Keratinocyte (primary cell): ENCODE results near the gene BPGM. TPM values are rescaled to one million over a fixed set of nuclear protein-coding genes. Genes with fewer than 3 reads are reported as not detected.

Source experiments
- DNase-seq: peaks from one replicate; pipeline ENCODE4 v3.0.0-alpha.2; 2011; ENCODE audit warnings: low read depth, missing footprints, low spot score
- FAIRE-seq: peaks from 2 replicates; lab custom pipeline; 2011; peaks lifted over from hg19 to GRCh38; lab: Jason Lieb, UNC
- H2AFZ ChIP-seq: 2 replicates; pipeline ENCODE4 v1.6.0; 2012; ENCODE audit warnings: low read length, control low read depth, inconsistent platforms; ENCODE audit not compliant: control insufficient read depth
- H3K27ac ChIP-seq: 2 replicates; pipeline ENCODE4 v1.5.1; 2011; ENCODE audit warnings: low read length; ENCODE audit not compliant: control insufficient read depth, insufficient read depth
- H3K27me3 ChIP-seq: 3 replicates; pipeline ENCODE4 v1.6.0; 2011; ENCODE audit warnings: low read length; ENCODE audit not compliant: control insufficient read depth, insufficient read depth; ENCODE audit errors: extremely low read depth
- H3K36me3 ChIP-seq, 2 experiments: 2 replicates in 1 of 2; 3 replicates in 1 of 2; pipeline ENCODE4 v1.5.1; 2011; ENCODE audit warnings: low read length in 2 of 2, mild to moderate bottlenecking in 1 of 2; ENCODE audit not compliant: control insufficient read depth in 2 of 2, insufficient read depth in 2 of 2; ENCODE audit errors: extremely low read depth in 1 of 2
- H3K4me1 ChIP-seq: 3 replicates; pipeline ENCODE4 v1.5.1; 2011; ENCODE audit warnings: low read length; ENCODE audit not compliant: control insufficient read depth, insufficient read depth; ENCODE audit errors: extremely low read depth
- H3K4me2 ChIP-seq: 3 replicates; pipeline ENCODE4 v1.6.0; 2011; ENCODE audit warnings: low read depth, low read length; ENCODE audit not compliant: control insufficient read depth, insufficient read depth; ENCODE audit errors: extremely low read depth
- H3K4me3 ChIP-seq, 3 experiments: fragments of 200-600 bp in 1 of 3; sonication (generic) in 1 of 3; 2 replicates in 2 of 3; 3 replicates in 1 of 3; pipeline ENCODE4 v1.5.1; 2011 to 2016; ENCODE audit warnings: low read length in 3 of 3, mild to moderate bottlenecking in 3 of 3, control low read depth in 2 of 3, inconsistent platforms in 1 of 3, low read depth in 1 of 3, mixed read lengths in 1 of 3, mixed run types in 1 of 3, moderate library complexity in 1 of 3; ENCODE audit not compliant: control insufficient read depth in 2 of 3, insufficient read depth in 2 of 3; ENCODE audit errors: extremely low read depth in 1 of 3
- H3K79me2 ChIP-seq: 2 replicates; pipeline ENCODE4 v1.6.0; 2012; ENCODE audit warnings: low read length; ENCODE audit not compliant: control insufficient read depth, insufficient read depth
- H3K9ac ChIP-seq: 3 replicates; pipeline ENCODE4 v1.6.0; 2011; ENCODE audit warnings: low read length; ENCODE audit not compliant: control insufficient read depth, insufficient read depth; ENCODE audit errors: extremely low read depth
- H3K9me1 ChIP-seq: 3 replicates; pipeline ENCODE4 v1.6.0; 2011; ENCODE audit warnings: low read length; ENCODE audit not compliant: control insufficient read depth, insufficient read depth; ENCODE audit errors: extremely low read depth
- H3K9me3 ChIP-seq: 2 replicates; pipeline ENCODE4 v1.5.1; 2012; ENCODE audit warnings: low read depth, low read length; ENCODE audit not compliant: control insufficient read depth
- H4K20me1 ChIP-seq: 3 replicates; pipeline ENCODE4 v1.6.0; 2011; ENCODE audit warnings: low read length; ENCODE audit not compliant: control insufficient read depth, insufficient read depth; ENCODE audit errors: extremely low read depth
- CTCF ChIP-seq, 3 experiments: IDR thresholded peaks in 1 of 3; conservative IDR thresholded peaks in 1 of 3; optimal IDR thresholded peaks in 1 of 3; 2 replicates in 2 of 3; 3 replicates in 1 of 3; pipeline versions ENCODE3 to v1.5.1; 2011; ENCODE audit warnings: low read length in 3 of 3, mild to moderate bottlenecking in 3 of 3, moderate library complexity in 2 of 3, control low read depth in 1 of 3, inconsistent platforms in 1 of 3; ENCODE audit not compliant: insufficient read depth in 2 of 3; ENCODE audit errors: extremely low read depth in 1 of 3
- EZH2 ChIP-seq: IDR thresholded peaks from one replicate; pipeline ENCODE4 v1.6.1; 2012; ENCODE audit warnings: inconsistent platforms, mild to moderate bottlenecking, low read length, moderate library complexity
- dilution Hi-C: fragments of 300-500 bp; cut with MboI; formaldehyde crosslinking; loops from one replicate; pipeline ENCODE4 v1.7.0; 2020; ENCODE audit warnings: low sequenced_read_pairs; ENCODE audit not compliant: extremely low pct_ligation_motif_present
- polyA plus RNA-seq, 5 experiments: library from polyadenylated mRNA; depleted of rRNA in 3 of 5; stranded (reverse) in 3 of 5; stranded (forward) in 1 of 5; unstranded in 1 of 5; fragments of >200 nt; gene quantifications; 1 replicate in 1 of 5; 2 replicates in 3 of 5; 3 replicates in 1 of 5; pipeline versions ENCODE4 v1.2.1 to v1.2.3, GENCODE V29; 2011 to 2012; ENCODE audit warnings: missing spikeins in 2 of 5, low read depth in 1 of 5, low replicate concordance in 1 of 5

Gene BPGM
- polyA plus RNA-seq, 1 donor (not counting 4 experiments of a cell fraction or from before 2014, with no cell fraction given): 31.2 TPM

- H3K4me2 ChIP-seq: no peak overlapping the region
- FAIRE-seq (no peak), DNase-seq (no peak)
- H3K4me1 ChIP-seq: no peaks in the 10 kb centered on the region
- no peak overlapping the region for H3K4me3 ChIP-seq
- no peaks in the 10 kb centered on the region for H3K79me2 ChIP-seq
- H3K27me3 ChIP-seq: no peaks in the 10 kb centered on the region
- no peak overlapping the region for H3K27ac ChIP-seq
- H3K9ac ChIP-seq: no peak overlapping the region
- H3K9me3 ChIP-seq: no peaks in the 10 kb centered on the region
- no peak overlapping the region for H2AFZ ChIP-seq
- H4K20me1 ChIP-seq: no peaks in the 10 kb centered on the region
- TF ChIP-seq CTCF (optimal IDR thresholded peaks at IDR 0.05 in 1 of 3, IDR thresholded peaks at IDR 0.05 in 1 of 3, conservative IDR thresholded peaks at IDR 0.05 in 1 of 3; ENCODE audit: extremely low read depth in 1 of 3, insufficient read depth in 2 of 3, low read length in 3 of 3): no peak
- no peak for TF ChIP-seq EZH2
- H3K36me3 ChIP-seq: no peaks in the 10 kb centered on the region
- H3K9me1 ChIP-seq: no peaks in the 10 kb centered on the region
- dilution Hi-C loops: no loop called here
Measured at GRCh38 chr7:134632052-134632451, 14.6 kb upstream of the BPGM start.

- Histone ChIP-seq H3K27ac (no peak overlapping the region), H3K4me1 (peaks cover 7% of the 10 kb centered on the region), H3K4me3 (no peak overlapping the region), H3K36me3 (no peaks in the 10 kb centered on the region), H3K9me1 (no peaks in the 10 kb centered on the region), H3K9me3 (no peaks in the 10 kb centered on the region), H4K20me1 (no peaks in the 10 kb centered on the region), H3K9ac (no peak overlapping the region), H3K79me2 (no peaks in the 10 kb centered on the region), H2AFZ (no peak overlapping the region), H3K27me3 (no peaks in the 10 kb centered on the region), H3K4me2 (no peak overlapping the region)
- no peak for DNase-seq
- TF ChIP-seq EZH2: no peak
- peak; percentile 60 to 68 (median 66) for TF ChIP-seq CTCF (optimal IDR thresholded peaks at IDR 0.05 in 1 of 3, IDR thresholded peaks at IDR 0.05 in 1 of 3, conservative IDR thresholded peaks at IDR 0.05 in 1 of 3; ENCODE audit: extremely low read depth in 1 of 3, insufficient read depth in 2 of 3, low read length in 3 of 3)
- dilution Hi-C loops: no loop called here
- FAIRE-seq: peak; percentile 67
Measured at GRCh38 chr7:134632937-134633540, 13.6 kb upstream of the BPGM start.
